HG02973 (cell line): Measurements from ENCODE around the gene PTPRM.

Experiments
- ATAC-seq: cut with Tn5 transposase; IDR thresholded peaks from one replicate; pipeline ENCODE4 v1.9.1; 2021; ENCODE audit warnings: moderate library complexity; ENCODE audit not compliant: unreplicated experiment

Gene PTPRM

GRCh38 chr18:8403713-8404112, 836.6 kb downstream of the PTPRM start:
- ATAC-seq: no peak

DNA sequence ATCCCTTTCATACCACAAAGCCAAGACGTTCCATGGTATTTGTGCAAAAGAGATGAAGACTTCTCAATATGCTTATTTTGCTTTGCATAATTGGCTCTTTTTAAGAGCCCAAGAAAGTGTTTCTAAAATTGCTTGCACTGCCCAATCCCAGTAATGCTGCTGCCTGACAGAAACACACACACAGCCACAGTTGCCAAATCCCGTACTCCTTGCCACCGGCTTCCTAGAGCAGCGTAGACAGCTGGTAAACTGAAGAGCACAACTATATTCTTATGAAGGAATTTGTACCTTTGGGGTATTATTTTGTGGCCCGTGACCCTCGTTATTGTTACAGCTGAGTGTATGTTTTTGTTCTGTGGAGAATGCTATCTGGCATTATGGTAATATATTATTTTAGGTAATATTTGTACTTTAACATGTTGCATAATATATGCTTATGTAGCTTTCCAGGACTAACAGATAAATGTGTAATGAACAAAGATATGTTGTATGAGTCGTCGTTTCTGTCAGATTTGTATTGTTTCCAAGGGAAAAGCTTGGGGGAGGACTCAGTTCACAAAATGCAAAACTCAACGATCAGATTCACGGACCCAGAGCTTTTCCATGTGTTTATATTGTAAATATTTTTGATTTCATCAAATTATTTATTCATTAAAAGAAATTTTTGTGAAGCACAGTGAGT, 839.2 kb downstream of the PTPRM start:
- no peak for ATAC-seq

DNA sequence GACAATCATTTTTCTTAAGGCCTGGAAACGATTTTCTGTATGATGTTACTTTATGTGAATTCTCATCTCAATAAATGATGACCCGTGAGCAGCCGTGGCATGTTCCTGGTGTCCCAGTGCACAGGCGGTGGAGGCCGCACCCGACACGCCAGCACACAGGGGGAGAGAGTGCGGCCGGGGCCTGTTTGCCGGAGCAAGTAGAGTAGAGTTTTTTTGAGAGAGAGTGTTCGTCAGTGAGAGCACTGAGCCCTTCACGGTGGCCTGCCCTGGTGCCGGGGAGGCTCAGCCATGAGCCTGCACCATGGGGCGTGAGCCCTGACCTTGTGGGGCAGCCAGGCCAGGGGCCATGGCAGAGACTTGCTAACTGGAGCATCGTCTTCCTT, 839.7 kb downstream of the PTPRM start:
- no peak for ATAC-seq

DNA sequence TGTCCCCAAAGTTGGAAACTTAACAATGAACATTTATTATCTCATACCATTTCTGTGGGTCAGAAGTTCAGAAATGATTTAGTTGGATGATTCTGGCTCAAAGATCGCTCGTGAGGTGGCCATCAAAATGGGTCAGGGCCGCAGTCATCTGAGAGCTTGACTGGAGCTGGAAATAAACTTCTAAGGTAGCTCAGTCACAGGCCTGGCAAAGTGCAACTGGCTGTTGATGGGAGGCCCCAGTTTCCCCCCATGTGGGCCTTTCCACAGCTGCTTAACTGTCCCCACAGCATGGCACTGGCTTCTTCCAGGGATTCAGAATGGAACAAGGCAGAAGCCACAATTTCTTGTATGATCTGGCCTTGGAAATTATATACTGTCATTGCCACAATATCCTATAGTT, 842.0 kb downstream of the PTPRM start:
- ATAC-seq: no peak

- ATAC-seq: no peak
Measured at GRCh38 chr18:8411492-8411891, 844.4 kb downstream of the PTPRM start.

DNA sequence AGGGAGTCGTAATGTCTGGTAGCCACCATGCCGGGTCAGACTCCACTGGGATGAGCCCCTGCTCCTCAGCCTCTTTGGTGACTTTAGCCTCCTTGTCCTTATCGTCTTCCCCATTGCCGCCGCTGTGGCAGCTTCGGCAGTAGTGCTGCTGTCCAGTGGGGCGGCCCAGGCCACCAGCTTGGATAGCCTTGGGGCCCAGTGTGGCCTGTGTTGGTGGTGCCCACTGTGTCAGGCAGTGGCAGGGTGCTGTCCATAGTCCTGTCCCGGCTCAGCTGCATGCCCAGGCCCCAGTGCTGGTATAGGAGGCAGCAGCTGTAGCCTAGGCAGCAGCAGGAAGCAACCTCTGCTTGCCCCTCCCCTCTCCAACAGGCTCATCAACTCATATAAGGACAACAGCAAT, 845.0 kb downstream of the PTPRM start:
- ATAC-seq: no peak

- no peak for ATAC-seq
Measured at GRCh38 chr18:8413189-8413588, 846.1 kb downstream of the PTPRM start.

GRCh38 chr18:8413751-8414150, 846.6 kb downstream of the PTPRM start:
- no peak for ATAC-seq

DNA sequence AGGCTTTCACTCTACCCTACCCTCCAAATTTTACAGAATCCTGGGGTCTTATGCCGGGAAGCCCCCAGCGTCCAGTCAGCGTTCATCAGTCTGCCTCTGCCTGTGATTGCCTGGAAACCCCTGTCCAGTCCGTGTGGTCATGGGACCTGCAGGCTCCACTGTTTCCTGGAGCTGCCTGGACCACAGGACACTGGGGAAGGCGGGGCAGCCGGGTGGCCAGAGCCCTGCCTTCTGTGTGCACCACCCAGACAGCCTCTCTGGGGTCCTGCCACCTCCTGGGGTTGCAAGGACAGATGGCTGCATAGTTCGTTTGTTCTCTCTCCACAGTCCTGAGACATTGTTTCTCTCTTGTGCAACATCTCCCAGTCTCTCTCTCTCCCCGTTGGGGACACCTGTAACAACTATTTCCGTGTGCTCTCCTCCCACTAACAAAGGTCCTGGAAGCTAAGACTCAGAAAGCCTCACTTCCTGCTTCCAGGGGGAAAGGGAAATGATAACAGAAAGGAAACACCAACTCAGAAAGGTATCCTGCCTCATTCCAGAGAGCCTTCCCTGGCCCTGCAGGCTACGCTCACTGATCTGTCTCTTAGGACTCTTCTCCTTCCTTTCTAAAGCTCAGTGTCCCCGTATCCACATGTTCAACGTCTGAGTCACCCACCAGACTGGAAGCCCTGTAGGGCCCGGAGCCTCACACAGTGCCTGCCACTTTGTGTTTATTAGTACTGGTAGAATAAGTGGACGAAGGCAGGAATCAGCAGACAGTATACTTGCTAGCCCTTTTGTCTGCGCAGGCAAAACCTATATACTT, 849.3 kb downstream of the PTPRM start:
- no peak for ATAC-seq

- ATAC-seq: no peak
Measured at GRCh38 chr18:8422391-8422790, 855.3 kb downstream of the PTPRM start.

GRCh38 chr18:8423051-8423557, 856.0 kb downstream of the PTPRM start:
- ATAC-seq: no peak

- ATAC-seq: no peak
Measured at GRCh38 chr18:8424481-8424880, 857.4 kb downstream of the PTPRM start.

GRCh38 chr18:8424917-8425725, 858.0 kb downstream of the PTPRM start:
- ATAC-seq: no peak

- no peak for ATAC-seq
Measured at GRCh38 chr18:8426401-8426800, 859.3 kb downstream of the PTPRM start.

- no peak for ATAC-seq
Measured at GRCh38 chr18:8427339-8427738, 860.2 kb downstream of the PTPRM start.

DNA sequence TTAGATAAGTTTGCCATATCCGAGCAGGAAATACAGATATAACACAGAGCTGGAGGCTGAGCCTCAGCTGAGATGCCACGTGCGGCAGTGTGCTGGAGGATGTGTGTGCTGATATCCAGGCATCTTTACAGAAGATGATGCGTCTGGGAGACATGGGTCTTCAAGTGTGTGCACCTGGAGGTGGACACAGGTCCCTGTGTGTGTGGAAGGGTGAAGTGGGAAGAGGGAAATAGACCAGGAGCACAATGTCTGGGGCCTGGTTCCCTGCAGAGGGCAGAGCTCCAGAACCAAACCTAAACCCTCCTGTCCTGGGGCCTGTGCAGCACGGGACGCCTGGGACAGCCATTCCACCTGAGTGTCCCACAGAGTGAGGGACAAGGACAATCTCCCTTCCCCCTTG, 861.8 kb downstream of the PTPRM start:
- ATAC-seq: no peak

- no peak for ATAC-seq
Measured at GRCh38 chr18:8431036-8431435, 863.9 kb downstream of the PTPRM start.

- ATAC-seq: no peak
Measured at GRCh38 chr18:8433323-8433722, 866.2 kb downstream of the PTPRM start.

GRCh38 chr18:8433771-8434170, 866.7 kb downstream of the PTPRM start:
- no peak for ATAC-seq

GRCh38 chr18:8435376-8435775, 868.3 kb downstream of the PTPRM start:
- ATAC-seq: no peak

DNA sequence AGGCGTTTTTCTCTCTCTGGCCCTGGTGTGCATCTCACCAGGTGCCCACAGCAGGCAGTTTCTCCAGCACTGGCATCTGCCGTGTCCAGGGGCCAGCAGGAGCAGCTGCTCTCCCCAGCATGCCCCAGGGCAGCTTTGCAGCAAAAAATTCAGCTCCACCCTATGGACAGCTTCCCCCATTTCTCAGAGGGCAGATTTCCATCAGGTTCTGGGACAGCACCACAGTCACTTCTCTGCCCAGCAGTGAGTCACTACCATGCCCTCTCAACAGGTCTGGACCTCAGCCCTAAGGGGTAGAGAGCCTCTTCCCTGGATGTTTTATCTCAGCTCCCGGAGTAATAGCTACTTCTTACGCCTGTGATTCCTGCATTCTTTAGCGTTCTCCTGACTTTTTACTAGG, 871.9 kb downstream of the PTPRM start:
- no peak for ATAC-seq

GRCh38 chr18:8443505-8443904, 876.4 kb downstream of the PTPRM start:
- no peak for ATAC-seq
